Glutamatergic neuron (in vitro differentiated cells): ENCODE results near the gene ZNF697. TPM values are rescaled to one million over a fixed set of nuclear protein-coding genes. Genes with fewer than 3 reads are reported as not detected.

ENCODE experiments used
- DNase-seq: peaks from one replicate; pipeline ENCODE4 v3.0.0; 2022
- H3K27ac Mint-ChIP-seq: one replicate; pipeline ENCODE4 v1.8.0; 2020; ENCODE audit warnings: mild to moderate bottlenecking, mixed read lengths, inconsistent platforms; ENCODE audit not compliant: unreplicated experiment
- H3K27me3 Mint-ChIP-seq: one replicate; pipeline ENCODE4 v1.8.0; 2020; ENCODE audit warnings: mild to moderate bottlenecking, moderate library complexity, mixed read lengths, inconsistent platforms; ENCODE audit not compliant: unreplicated experiment
- H3K36me3 Mint-ChIP-seq: one replicate; pipeline ENCODE4 v1.8.0; 2020; ENCODE audit warnings: mild to moderate bottlenecking, mixed read lengths, inconsistent platforms; ENCODE audit not compliant: unreplicated experiment
- H3K4me1 Mint-ChIP-seq: one replicate; pipeline ENCODE4 v1.8.0; 2020; ENCODE audit warnings: mild to moderate bottlenecking, low read depth, mixed read lengths, inconsistent platforms; ENCODE audit not compliant: unreplicated experiment
- H3K4me3 Mint-ChIP-seq: one replicate; pipeline ENCODE4 v1.8.0; 2020; ENCODE audit warnings: mild to moderate bottlenecking, mixed read lengths, inconsistent platforms; ENCODE audit not compliant: unreplicated experiment
- H3K9me3 Mint-ChIP-seq: one replicate; pipeline ENCODE4 v1.8.0; 2020; ENCODE audit warnings: mild to moderate bottlenecking, moderate library complexity, mixed read lengths, inconsistent platforms; ENCODE audit not compliant: unreplicated experiment
- CTCF ChIP-seq: fragments of 200-600 bp; sonication (generic); IDR thresholded peaks from one replicate; pipeline ENCODE4 v1.5.0; 2021; ENCODE audit not compliant: partially characterized antibody, unreplicated experiment
- total RNA-seq: library from RNA; stranded (reverse); fragmentation: NEBNext Ultra II Directional; extraction: Animal tissue kit (Norgen Biotek cat#: 25700); gene quantifications from one replicate; pipeline ENCODE4 v1.2.1, GENCODE V29; 2021; ENCODE audit not compliant: unreplicated experiment

Gene ZNF697
- total RNA-seq, 1 donor from 2014 or later: 41.9 TPM

GRCh38 chr1:119652587-119652986 lies 4.5 kb upstream of the ZNF697 start:
- DNase-seq: no peak
- H3K4me1 Mint-ChIP-seq: no peaks in the 10 kb centered on the region
- TF ChIP-seq CTCF: no peak
- H3K9me3 Mint-ChIP-seq: peaks cover 6% of the 10 kb centered on the region
- no peak overlapping the region for H3K27ac Mint-ChIP-seq
- no peaks in the 10 kb centered on the region for H3K36me3 Mint-ChIP-seq
- H3K27me3 Mint-ChIP-seq: peaks cover 3% of the 10 kb centered on the region
- H3K4me3 Mint-ChIP-seq: no peak overlapping the region

GRCh38 chr1:119651641-119652040 lies 3.6 kb upstream of the ZNF697 start:
- Mint-ChIP-seq H3K27ac (no peak overlapping the region), H3K4me1 (peaks cover under 1% of the 10 kb centered on the region), H3K36me3 (no peaks in the 10 kb centered on the region), H3K9me3 (peaks cover 10% of the 10 kb centered on the region), H3K4me3 (no peak overlapping the region), H3K27me3 (peaks cover 8% of the 10 kb centered on the region)
- no peak for DNase-seq
- TF ChIP-seq CTCF: no peak

GRCh38 chr1:119651133-119651532 lies 3.1 kb upstream of the ZNF697 start:
- Mint-ChIP-seq H3K4me3 (no peak overlapping the region), H3K4me1 (peaks cover 6% of the 10 kb centered on the region)
- TF ChIP-seq CTCF: no peak

GRCh38 chr1:119648620-119649004 lies 546 bp upstream of the ZNF697 start:
- H3K27me3 Mint-ChIP-seq: peaks cover 8% of the 10 kb centered on the region
- H3K36me3 Mint-ChIP-seq: no peaks in the 10 kb centered on the region
- peaks cover 10% of the 10 kb centered on the region for H3K9me3 Mint-ChIP-seq
- no peak for TF ChIP-seq CTCF
- H3K27ac Mint-ChIP-seq: peak overlapping the region; percentile 79
- H3K4me1 Mint-ChIP-seq: peaks cover 26% of the 10 kb centered on the region
- H3K4me3 Mint-ChIP-seq: peak overlapping the region; percentile 72
- no peak for DNase-seq

More at GRCh38 chr1:119651133-119651532, 3.1 kb upstream of the ZNF697 start:
- no peak overlapping the region for H3K27ac Mint-ChIP-seq
- H3K9me3 Mint-ChIP-seq: peaks cover 10% of the 10 kb centered on the region
- no peaks in the 10 kb centered on the region for H3K36me3 Mint-ChIP-seq
- H3K27me3 Mint-ChIP-seq: peaks cover 8% of the 10 kb centered on the region
- DNase-seq: no peak

- H3K4me1 Mint-ChIP-seq: peaks cover 35% of the 10 kb centered on the region
- H3K27ac Mint-ChIP-seq: peak overlapping the region; percentile 88
- no peaks in the 10 kb centered on the region for H3K36me3 Mint-ChIP-seq
- H3K9me3 Mint-ChIP-seq: peaks cover 10% of the 10 kb centered on the region
- peak; percentile 69 for TF ChIP-seq CTCF
- peaks cover 8% of the 10 kb centered on the region for H3K27me3 Mint-ChIP-seq
- H3K4me3 Mint-ChIP-seq: peak overlapping the region; percentile 95
- peak; percentile 44 for DNase-seq
Measured at GRCh38 chr1:119647228-119647733, 785 bp downstream of the ZNF697 start.
